Measurements from ENCODE around the gene PRM2. TPM values are rescaled to one million over a fixed set of nuclear protein-coding genes. Genes with fewer than 3 reads are reported as not detected.

PRM2 gene
- total and polyA plus RNA-seq, 2 of the 8 experiments (the other 6 are each of a cell fraction or from before 2014, with no cell fraction given): not detected

DNA sequence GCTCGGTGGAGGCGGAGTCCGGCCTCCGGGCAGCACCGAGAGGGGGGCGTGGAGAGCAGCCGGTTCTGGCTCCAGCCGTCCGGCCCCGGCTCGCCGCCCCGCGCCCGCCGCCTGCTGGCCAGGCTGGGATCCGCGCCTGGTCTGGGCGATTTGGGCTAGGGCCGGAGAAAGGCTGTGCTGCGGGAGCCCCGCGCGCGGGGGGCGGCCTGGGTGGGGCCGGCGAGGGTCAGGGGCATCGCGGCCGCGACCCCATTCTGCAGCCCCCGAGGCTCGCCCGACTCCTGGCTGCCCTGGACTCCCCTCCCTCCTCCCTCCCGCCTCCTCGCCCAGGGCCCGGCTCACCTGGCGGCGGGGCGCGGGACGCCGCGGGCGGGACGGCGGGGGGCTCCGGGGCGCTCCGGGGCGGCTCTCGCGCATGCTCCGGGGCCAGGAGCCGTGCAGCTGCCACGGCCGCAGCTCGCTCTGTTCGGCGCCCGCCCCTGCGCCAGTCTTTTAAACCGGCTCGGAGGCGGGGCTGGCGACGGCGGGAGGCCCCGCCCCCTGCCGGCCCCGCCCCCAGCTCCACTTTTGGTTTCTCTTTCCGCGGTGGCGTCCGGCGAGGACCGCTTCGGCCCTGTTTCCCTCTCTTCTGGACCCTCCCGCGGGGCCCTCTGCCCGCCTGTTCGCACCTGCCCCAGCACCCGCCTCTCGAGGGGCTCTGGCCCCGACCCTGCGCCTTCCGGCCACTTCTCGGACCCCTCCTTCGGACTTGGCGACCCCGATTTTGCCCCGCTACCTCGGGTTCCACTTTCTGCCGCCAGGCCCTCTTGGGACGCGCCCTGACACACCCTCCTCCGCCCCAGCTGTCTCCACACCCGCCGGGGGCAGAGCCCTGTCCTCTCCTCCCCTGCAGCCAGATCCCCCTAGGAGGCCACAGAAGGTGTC is 20.3 kb downstream of the PRM2 start, which contains the start of gene SOCS1 (continued):
- TF ChIP-seq, protein P1, sequence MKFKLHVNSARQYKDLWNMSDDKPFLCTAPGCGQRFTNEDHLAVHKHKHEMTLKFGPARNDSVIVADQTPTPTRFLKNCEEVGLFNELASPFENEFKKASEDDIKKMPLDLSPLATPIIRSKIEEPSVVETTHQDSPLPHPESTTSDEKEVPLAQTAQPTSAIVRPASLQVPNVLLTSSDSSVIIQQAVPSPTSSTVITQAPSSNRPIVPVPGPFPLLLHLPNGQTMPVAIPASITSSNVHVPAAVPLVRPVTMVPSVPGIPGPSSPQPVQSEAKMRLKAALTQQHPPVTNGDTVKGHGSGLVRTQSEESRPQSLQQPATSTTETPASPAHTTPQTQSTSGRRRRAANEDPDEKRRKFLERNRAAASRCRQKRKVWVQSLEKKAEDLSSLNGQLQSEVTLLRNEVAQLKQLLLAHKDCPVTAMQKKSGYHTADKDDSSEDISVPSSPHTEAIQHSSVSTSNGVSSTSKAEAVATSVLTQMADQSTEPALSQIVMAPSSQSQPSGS (IDR thresholded peaks at IDR 0.05; ENCODE audit: low read length): no peak
- TF ChIP-seq, protein P2, sequence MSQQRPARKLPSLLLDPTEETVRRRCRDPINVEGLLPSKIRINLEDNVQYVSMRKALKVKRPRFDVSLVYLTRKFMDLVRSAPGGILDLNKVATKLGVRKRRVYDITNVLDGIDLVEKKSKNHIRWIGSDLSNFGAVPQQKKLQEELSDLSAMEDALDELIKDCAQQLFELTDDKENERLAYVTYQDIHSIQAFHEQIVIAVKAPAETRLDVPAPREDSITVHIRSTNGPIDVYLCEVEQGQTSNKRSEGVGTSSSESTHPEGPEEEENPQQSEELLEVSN (IDR thresholded peaks at IDR 0.05): peak; percentile 92
- TF ChIP-seq, protein P3, sequence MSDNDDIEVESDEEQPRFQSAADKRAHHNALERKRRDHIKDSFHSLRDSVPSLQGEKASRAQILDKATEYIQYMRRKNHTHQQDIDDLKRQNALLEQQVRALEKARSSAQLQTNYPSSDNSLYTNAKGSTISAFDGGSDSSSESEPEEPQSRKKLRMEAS (IDR thresholded peaks at IDR 0.05): peak; percentile 82
- TF ChIP-seq HDAC6 (IDR thresholded peaks at IDR 0.05; ENCODE audit: low read depth, low read length) (no peak), TAF1 (IDR thresholded peaks at IDR 0.05; ENCODE audit: low read depth, low read length) (peak; percentile 99), SIX5 (IDR thresholded peaks at IDR 0.05; ENCODE audit: low read depth, low read length) (no peak), EGR1 (IDR thresholded peaks at IDR 0.05; ENCODE audit: borderline replicate concordance, low read depth, low read length) (0 out of 2 replicates have a peak, but pooled peaks have one; percentile 23), RXRA (IDR thresholded peaks at IDR 0.05; ENCODE audit: insufficient read depth, low read depth, low read length) (no peak), POLR2AphosphoS5 (IDR thresholded peaks at IDR 0.05; ENCODE audit: low read depth, low read length) (peak; percentile 85), NRF1 (IDR thresholded peaks at IDR 0.05; ENCODE audit: low read depth, low read length) (peak; percentile 42), ASH2L (IDR thresholded peaks at IDR 0.05; ENCODE audit: low read length) (peak; percentile 61), RBBP5 (IDR thresholded peaks at IDR 0.05; ENCODE audit: borderline replicate concordance, low read depth, low read length) (peak; percentile 68; the same call in 1 of the 2 replicates), KDM4A (IDR thresholded peaks at IDR 0.05; ENCODE audit: low read depth, low read length, severe bottlenecking) (peak; percentile 26), TBP (IDR thresholded peaks at IDR 0.05; ENCODE audit: low read depth, low read length) (peak; percentile 96), EZH2 (IDR thresholded peaks at IDR 0.05; ENCODE audit: low read depth, low read length, severe bottlenecking) (no peak), CTBP2 (IDR thresholded peaks at IDR 0.05; ENCODE audit: borderline replicate concordance, insufficient read depth, insufficient read length, low read length) (no peak), POLR2A (IDR thresholded peaks at IDR 0.05; ENCODE audit: control extremely low read depth in 1 of 2, low read depth in 2 of 2, low read length in 2 of 2) (peak; percentile 94 to 97)
- TF ChIP-seq, protein P4, sequence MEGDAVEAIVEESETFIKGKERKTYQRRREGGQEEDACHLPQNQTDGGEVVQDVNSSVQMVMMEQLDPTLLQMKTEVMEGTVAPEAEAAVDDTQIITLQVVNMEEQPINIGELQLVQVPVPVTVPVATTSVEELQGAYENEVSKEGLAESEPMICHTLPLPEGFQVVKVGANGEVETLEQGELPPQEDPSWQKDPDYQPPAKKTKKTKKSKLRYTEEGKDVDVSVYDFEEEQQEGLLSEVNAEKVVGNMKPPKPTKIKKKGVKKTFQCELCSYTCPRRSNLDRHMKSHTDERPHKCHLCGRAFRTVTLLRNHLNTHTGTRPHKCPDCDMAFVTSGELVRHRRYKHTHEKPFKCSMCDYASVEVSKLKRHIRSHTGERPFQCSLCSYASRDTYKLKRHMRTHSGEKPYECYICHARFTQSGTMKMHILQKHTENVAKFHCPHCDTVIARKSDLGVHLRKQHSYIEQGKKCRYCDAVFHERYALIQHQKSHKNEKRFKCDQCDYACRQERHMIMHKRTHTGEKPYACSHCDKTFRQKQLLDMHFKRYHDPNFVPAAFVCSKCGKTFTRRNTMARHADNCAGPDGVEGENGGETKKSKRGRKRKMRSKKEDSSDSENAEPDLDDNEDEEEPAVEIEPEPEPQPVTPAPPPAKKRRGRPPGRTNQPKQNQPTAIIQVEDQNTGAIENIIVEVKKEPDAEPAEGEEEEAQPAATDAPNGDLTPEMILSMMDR (IDR thresholded peaks at IDR 0.05; ENCODE audit: control extremely low read depth in 1 of 3, insufficient read depth in 1 of 3, low read depth in 1 of 3, low read length in 3 of 3): peak; percentile 74 to 81 (median 75)

All from H1 (cell line).